Medulla oblongata (tissue), 1 donor: Measurements from ENCODE around the gene CD101.

Experiments
- DNase-seq: peaks from one replicate; pipeline ENCODE4 v3.0.0-alpha.2; 2015; ENCODE audit errors: extremely low spot score

The CD101 gene

GRCh38 chr1:116986421-116987255 is 14.9 kb upstream of the CD101 start:
- DNase-seq = no peak

- DNase-seq = no peak
Observed at GRCh38 chr1:116987256-116987555, 14.4 kb upstream of the CD101 start.

DNA sequence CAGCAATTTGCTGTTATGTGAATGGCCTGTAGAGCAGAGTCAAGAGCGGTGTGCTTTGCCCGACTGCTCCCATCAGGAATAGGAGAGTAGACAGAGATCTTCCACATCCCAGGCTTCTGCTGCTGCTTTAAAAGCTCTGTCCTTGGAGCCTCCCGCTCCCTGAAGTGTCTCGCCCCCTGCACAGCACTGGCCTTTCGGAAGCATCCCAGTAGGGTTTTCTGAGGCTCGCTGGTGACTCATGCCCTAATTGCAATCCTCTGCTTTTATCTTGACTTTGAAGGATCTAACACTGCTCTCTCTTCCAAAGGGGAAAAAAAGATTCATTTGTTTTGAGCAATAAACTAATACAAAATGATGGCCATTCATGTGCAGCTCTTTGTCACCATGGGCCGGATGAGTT is 13.3 kb upstream of the CD101 start:
- DNase-seq = no peak

GRCh38 chr1:116988908-116989307 is 12.7 kb upstream of the CD101 start:
- no peak for DNase-seq

DNA sequence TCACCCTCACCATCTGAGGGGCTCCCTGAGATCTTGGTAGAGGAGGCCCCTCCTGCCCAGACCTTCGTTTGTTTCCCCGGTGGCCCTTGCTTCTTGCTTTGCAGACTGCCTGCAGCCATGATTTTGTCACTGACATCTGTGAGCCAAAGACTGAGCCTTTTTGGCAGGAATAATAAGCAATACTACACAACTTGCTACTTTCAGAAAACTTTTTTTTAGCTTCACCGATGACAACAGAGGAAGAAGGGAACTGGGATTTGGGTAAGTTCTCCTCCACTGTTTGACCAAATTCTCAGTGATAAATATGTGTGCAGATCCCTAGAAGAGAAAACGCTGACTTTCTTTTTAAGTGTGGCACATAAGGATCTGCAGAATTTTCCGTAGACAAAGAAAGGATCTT is 11.7 kb upstream of the CD101 start:
- no peak for DNase-seq

DNA sequence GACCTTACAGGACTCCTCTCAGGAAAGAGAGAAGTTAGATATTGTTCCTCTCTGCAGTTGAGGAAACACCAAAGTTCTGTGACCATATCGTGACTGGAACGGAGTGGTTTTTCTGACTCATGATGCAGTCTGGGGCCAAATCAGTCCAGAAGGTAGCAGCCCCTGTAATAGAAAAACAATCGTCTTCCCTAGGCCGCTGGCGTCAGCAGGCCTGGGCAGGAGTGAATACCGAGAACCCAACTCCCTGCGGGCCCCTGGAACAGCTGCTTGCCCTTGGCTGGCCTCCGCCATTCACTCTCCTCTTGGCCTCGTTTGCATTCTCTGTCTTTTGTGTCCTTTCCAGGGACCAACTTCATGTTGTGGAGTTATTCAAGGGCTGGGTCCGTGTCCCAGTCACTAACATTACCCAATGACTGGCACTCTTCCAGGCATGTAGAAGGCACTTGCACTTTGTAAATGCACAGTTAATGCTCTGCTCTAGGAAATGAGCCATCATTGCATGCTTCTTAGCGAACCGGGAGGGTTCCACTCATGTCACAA is 10.9 kb upstream of the CD101 start:
- DNase-seq = peak; percentile 53

GRCh38 chr1:116991171-116991845 is 10.3 kb upstream of the CD101 start:
- DNase-seq = no peak

GRCh38 chr1:116991918-116992317 is 9.6 kb upstream of the CD101 start:
- DNase-seq = no peak

DNA sequence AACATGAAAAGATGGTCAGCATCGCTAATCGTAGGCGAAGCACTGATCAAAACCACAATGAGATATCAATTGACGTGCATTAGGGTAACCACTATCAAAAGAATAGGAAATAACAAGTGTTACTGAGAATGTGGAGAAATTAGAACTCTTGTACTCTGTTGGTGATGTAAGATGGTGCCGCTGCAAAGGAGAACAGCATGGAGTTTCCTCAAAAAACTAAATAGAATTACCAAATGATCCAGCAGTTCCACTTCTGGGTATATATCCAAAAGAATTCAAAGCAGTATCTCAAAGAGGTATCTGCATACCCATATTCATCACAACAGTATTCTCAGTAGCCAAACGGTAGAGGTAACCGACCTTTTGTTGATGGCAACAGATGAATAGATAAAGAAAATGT is 8.3 kb upstream of the CD101 start:
- no peak for DNase-seq

DNA sequence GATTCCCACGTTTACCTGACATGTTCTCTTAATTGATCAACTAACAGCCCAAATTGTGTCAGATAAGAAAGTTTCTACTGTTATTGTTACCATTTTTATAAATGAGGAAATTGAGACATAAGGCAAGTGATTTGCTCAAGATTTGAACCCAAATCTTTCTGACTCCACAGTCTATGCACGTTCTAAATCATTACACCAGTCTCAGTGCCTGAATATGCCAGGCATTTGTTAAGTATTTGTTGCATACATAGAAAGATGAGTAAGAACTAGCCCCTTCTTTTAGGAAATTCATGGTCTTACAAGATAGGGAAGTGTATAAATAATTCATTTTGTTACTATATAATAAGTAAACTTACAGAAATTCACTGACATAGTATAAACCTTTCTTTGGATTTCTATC is 7.1 kb upstream of the CD101 start:
- DNase-seq = no peak

DNA sequence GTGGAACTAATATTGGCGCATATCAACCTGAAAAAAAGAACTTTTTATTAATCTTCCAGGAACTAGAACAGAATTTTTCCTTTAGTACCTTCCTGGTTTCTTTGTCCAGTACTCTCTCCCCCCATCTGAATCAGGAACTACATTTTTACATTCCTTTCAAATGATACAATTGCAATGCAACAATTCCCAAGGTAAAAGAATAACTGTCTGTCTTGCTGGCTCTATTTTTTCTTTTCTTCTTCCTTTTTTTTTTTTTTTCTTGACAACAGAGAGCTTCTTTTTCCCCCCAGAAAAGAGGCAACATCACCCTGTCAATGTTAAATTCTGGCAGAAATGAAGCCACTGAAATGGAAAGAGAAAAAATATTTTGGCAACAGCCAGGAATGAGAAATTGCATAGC is 4.5 kb upstream of the CD101 start:
- no peak for DNase-seq

DNA sequence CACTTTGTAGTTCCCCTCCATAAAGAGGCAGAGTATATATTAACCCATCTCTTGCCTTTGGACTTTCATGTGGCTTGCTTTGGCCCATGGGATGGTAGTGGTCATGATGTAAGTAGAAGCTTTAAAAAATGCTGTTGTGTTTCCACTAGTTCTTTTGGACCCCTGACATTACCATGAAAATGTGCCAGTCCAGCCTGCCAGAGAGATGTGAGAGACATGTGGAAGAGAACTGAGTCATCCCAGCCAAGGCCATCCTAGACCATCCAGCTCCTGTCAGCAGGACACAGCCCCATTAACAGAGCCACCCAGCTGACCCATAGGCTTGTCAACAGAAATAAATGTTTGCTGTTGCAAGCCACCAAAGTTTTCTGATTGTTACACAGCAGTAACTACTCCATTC is 3.9 kb upstream of the CD101 start:
- DNase-seq = no peak

- no peak for DNase-seq
Observed at GRCh38 chr1:116999596-116999995, 2.0 kb upstream of the CD101 start.

- no peak for DNase-seq
Observed at GRCh38 chr1:117000142-117000541, 1.4 kb upstream of the CD101 start.

- no peak for DNase-seq
Observed at GRCh38 chr1:117003223-117003875, 1.8 kb downstream of the CD101 start.

DNA sequence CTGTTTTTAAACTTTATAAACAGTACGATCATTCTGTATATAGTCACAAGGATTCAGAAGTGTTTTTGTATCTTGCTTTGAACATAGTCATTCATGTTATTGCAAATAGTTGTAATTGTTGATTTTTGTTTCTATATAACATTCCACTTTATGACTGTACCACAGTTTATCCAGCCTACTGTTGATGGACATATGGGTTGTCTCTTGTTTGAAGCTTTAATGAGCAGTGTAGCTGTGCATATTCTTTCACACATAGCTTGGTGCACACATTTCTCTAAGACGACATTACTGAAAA is 6.1 kb downstream of the CD101 start:
- DNase-seq = no peak

DNA sequence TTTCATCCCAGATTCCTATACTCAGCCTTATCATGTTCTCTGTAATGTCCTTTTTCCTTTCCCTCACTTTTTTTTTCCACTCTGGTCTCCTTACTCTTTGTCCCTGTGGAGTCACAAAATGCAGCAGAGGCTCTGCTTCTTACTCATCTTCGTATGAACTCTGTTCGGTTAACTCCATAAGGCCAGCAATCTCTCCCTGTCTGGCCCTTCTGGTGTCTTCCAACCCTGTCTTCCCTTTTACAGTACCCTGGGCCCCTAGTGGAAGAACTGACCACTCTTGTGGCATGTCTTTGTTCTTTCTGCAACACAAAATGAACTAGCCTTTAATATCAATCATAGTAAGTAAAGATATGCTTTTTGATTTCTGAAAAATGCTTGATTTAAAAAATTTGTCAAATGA is 7.1 kb downstream of the CD101 start:
- DNase-seq = no peak

GRCh38 chr1:117009132-117009531 is 7.6 kb downstream of the CD101 start:
- no peak for DNase-seq

DNA sequence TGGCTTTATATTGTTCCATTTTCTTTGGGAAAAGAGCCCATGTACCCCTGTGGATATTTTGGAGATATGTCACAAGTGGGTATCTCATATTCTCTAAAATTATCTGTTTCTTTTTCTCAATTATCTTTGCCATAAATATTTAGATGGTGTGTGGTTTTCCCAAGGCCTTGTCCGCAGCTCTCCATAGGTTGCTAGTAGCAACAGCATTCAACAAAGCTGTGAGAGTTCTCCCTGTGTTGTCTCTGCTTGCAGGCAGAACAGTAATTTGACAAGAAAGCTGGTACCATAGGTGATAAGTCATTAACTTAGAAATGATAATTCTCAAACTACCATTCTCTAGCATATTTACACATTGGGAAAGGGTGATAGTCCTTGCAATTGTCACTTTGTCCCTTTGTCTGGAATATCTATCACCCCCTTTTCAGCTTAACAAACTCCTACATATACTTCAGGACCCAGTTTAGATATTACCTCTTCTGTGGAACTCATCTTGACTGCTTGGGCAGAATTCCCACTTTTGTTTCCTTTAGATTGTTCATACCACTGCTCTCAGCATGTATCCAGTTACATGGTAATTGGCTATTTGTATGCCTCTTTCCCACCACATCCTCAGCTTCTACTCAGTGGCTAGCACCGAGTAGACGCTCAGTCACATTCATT is 8.9 kb downstream of the CD101 start:
- DNase-seq = no peak

DNA sequence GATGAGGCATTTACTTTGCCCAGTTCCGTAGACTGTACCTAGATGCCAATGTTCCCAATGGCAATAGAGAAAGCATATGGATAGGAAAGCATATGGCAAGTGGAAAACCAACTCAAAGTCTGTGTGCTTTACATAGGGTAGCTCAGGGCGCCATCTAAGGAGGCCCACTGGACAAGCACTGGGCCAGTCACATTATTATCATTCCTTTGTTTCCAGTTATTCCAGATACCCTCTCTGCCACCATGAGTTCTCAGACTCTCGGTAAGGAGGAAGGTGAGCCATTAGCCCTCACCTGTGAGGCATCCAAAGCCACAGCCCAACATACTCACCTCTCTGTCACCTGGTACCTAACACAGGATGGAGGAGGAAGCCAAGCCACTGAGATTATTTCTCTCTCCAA is 9.8 kb downstream of the CD101 start:
- no peak for DNase-seq

- DNase-seq = no peak
Observed at GRCh38 chr1:117013309-117013858, 11.8 kb downstream of the CD101 start.

DNA sequence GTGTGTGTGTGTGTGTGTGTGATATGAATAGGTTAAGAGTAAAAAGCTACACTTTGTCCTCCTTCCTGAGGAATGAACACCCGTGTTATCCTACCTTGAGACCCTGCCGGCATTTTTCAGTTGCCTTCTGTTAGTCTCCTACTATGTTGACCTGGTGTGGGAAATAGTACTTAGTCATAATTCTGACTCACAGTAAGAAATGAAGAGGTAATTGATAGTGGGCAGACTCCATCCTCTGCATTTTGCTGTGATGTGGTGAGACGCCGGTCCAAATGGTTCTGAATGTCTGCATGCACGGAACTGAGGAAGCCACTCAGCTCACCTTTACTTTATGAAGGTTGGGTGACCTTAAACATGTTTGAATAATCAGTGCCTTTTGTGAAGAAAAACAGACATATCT is 12.6 kb downstream of the CD101 start:
- DNase-seq = no peak
